GM19035 (cell line): ENCODE results near the gene IBA57.

Experiments used
- ATAC-seq: cut with Tn5 transposase; IDR thresholded peaks from one replicate; pipeline ENCODE4 v1.9.1; 2021; ENCODE audit not compliant: unreplicated experiment

The IBA57 gene

DNA sequence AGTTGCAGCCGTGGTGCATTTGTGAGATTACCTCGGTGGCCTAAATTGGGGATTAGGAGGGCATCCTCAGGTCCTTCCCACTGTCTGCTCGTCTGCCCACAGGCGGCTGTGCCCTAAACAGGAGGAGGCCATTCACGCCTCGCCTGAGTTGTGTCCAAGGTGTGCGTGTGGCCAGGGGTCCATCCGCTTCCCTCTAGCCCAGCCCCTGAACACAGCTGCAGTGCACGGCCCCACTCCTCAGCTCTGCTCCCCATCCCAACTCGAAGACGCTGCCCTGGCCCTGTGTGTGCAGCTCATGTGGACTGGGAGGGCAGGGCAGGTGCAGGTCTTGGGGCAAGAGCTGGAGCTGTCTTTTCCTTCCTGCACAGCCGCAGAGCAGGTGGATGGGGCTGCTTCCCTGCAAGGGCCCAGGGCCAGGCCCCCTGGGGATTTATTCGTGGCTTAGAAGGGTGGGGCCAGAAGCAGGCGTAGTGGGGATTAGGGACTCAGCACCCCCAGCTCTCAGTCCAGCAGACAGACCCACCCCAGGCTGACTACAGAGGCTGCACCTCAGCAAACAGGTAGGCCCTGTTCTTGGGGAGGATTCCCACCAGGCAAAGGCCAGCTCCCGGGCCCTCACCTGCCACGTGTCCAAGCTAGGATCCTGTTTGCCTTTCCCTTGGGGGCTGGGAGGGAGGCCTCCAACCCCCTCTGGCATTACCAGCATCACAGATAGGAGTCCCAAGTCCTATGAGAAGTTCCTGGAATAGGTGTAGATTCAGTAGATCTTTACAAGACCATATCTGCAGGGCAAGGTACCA, 21.2 kb upstream of the IBA57 start:
- no peak for ATAC-seq

DNA sequence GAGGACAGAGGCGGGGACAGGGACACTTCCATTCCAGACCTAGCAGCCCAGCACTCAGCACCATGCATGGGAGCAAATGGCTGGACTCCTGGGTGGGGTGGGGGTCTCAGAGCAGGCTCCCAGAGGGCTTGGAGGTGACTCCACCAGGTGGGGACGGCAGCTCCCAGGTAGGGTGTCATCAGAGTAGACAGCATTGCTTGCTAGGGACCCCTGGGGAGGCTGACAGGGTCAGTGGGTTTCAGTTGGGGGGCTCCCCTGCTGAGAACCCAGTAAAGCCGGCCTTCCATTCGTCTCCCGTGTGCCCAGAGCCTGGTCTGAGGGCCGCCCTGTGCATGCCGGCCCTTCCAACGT, 20.6 kb upstream of the IBA57 start:
- no peak for ATAC-seq

DNA sequence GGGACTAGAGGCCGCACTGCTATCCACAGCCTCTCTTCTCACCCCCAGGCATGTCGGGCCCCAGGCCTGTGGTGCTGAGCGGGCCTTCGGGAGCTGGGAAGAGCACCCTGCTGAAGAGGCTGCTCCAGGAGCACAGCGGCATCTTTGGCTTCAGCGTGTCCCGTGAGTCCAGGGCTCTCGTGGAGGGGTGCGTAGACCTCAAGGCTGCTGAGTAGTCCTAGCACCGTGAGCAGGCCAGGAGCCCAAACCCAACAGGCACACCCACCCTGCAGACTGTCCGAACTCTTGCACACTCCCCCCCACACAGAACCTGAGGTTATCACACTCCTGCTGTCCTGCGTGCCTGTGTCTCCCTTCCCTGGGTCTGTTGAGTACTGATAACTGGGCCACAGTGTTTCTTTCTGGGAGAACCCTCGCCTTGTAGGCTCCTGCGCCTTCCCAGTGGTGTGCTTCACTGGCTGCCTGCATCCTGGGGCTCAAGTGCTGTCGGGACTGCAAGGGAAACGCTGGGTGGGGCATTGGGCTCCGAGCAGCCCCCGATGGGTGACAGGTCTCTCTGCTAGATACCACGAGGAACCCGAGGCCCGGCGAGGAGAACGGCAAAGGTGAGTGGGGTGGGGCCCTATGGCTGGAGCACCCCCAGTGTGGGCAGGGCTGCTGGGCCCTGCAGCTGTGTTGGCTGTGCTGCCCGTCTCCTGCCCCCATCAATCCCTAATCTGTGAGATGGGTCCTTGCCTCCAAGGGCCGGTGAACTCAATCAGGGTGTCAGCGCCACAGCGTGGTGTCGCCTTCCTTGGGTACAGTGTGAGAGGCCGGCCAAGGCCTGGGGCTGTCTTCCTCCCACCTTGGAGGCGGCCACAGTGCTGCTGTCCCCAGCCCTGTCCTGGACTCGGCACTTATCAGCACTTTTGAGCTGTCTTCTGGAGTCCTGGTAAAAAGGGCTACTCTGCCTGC, 19.9 kb upstream of the IBA57 start:
- ATAC-seq: no peak

DNA sequence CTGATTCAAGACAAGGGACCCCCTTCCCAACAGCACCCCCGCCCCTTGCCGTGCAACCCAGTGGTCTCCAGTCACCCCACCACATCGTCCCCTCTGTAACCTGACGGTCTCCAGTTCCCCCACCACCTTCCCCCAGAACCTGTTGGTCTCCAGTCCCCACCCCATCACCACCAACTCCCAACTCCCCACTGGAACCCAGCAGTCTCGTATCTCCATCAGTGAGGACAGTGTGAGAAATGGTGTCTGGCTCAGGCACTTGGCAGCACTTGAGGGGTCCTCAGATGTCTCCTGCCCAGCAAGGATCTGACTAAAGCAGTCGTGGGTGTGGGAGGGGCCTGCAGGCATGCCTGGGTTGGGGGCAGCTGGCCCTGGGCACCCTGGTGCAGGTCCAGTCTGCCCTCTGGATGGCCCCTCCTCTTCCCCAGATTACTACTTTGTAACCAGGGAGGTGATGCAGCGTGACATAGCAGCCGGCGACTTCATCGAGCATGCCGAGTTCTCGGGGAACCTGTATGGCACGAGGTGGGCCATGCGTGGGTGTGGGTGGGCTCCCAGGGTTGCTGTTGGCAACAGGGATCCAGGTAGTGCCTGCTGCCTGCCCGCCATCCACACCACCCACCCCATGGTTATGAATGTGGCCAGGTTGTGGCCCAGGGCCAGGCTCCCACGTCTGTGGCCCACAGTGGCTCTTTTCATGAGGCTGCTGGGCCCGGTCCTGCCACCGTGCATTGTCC, 19.0 kb upstream of the IBA57 start:
- no peak for ATAC-seq

DNA sequence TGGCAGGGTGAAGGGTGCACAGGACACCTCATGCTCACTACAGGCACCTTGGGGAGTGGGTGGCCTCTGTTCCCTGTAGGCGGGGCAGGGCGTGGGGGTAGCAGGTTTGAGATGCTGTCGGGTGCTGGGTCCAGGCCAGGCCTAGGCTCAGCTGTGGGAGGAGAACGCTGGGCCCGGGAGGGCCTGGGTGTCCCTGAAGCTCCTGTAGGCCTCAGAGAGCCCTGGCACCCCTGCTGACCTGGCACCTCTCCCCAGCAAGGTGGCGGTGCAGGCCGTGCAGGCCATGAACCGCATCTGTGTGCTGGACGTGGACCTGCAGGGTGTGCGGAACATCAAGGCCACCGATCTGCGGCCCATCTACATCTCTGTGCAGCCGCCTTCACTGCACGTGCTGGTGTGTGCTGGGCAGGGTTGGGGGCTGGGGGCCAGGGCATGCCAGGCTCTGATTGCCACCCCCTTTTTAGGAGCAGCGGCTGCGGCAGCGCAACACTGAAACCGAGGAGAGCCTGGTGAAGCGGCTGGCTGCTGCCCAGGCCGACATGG, 18.4 kb upstream of the IBA57 start:
- ATAC-seq: no peak

DNA sequence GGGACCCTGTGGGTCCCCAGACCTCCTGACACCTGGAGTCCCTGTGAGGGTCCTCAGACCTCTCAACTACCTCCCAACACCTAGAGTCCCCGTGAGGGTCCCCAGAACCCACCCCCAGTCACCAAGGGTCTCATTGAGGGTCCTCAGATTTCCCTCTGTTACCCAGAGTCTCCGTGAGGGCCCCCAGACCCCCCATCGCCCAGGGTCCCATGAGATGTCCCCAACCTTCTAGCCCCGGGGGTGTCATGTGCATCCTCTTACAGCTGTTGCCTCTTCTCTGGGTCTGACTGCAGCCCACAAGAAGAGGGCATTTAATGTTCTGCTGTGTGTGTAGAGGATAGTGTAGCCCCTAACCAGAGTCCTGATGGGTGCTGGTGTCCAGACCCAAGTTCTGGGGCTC, 17.8 kb upstream of the IBA57 start:
- no peak for ATAC-seq

DNA sequence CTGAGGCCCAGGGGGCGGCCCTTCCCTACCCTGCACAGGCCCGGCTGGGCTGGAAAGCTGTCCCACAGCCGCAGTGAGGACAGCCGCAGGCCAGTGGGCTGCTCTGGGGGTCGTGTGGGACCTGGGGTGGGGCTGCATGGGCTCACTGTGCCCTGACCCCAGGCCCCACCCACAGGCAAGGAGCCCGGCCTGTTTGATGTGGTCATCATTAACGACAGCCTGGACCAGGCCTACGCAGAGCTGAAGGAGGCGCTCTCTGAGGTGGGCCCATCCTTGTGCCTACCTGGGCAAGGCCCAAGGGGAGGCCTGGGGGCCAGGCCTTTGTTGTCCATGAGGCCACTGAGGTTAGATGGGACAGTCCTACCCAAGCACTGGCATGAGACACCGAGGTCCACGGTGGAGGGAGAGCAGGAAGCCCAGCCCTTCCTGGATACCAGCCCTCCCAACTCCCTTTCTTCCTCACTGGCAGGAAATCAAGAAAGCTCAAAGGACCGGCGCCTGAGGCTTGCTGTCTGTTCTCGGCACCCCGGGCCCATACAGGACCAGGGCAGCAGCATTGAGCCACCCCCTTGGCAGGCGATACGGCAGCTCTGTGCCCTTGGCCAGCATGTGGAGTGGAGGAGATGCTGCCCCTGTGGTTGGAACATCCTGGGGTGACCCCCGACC, 17.3 kb upstream of the IBA57 start:
- ATAC-seq: no peak

DNA sequence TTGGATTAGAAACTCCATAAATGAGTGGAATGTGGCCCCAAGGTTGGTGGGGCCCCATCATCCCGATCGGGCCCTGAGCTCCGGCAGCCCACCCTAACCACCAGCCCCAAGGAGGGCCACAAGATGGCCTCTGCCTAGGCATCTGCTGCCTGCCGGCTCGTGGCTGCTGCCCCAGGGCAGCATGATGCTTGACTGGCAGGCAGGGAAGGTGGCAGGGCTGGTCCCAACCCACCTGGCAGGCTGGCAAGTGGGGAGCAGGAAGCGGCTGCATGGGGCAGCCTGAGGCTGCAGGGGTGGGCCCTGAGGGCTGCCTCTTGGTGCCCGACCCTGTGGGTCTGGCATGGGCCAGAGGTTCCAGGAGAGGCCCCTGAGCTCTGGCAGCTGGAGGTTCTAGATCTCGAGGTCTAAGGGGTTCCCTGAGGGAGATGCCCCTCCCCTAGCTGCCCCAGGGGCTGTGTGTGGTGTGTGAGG, 16.6 kb upstream of the IBA57 start:
- no peak for ATAC-seq

DNA sequence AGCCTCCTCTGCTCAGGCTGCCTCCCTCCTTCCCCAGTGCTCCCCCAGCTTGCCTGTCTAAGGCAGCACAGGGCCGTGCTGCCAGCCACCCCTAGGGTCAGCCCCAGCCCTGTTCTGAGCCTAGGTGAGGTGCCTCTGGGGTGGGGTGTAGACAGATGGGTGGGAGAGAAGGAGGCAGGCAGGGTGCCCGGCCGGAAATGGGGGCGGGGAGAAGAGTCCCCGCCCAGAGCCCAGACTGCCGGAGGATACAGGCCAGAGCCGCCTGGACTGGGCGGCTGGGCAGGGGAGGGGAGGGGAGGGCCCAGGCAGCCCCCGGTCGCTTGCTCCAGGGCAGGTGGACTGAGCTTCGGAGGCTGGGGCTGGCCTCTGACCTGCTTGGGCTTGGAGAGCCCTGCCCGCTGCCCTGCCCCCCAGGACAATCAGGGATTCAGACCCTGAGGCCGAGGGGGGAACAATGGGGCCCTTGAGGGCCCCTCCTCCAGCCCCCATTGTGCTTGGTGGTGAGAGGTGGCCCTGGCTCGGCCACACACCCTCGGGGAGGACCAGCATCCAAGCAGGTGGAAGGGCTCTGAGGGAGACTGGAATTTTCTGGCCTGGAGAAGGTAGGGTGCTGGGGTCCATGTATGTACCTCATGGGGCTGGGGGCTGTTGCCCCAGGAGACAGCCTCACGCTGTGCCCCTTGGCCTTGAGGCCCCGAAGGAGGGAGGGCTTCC, 16.0 kb upstream of the IBA57 start, which contains the start of gene GJC2:
TSS of gene GJC2 (plus strand) at position 525 of the 714 bp plus-strand sequence. CDS start 7,829 bp downstream, outside the sequence.
- ATAC-seq: no peak

DNA sequence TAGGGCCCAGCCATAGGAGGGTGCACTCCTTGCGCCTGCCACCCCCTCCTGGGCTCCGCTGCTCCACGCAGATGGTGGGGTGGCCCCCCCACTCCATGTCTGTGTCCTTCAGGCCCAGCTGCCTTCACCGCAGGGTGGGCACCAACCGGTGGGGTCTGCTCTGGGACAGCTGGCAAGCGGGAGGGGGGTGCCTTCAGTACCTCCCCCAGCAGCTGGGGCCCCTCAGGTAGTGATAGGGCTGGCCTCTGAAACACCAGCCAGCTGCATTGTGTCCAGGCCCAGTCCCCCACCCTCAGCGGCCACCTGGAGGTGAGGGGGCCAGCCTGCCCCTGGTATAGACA, 15.5 kb upstream of the IBA57 start:
- no peak for ATAC-seq

DNA sequence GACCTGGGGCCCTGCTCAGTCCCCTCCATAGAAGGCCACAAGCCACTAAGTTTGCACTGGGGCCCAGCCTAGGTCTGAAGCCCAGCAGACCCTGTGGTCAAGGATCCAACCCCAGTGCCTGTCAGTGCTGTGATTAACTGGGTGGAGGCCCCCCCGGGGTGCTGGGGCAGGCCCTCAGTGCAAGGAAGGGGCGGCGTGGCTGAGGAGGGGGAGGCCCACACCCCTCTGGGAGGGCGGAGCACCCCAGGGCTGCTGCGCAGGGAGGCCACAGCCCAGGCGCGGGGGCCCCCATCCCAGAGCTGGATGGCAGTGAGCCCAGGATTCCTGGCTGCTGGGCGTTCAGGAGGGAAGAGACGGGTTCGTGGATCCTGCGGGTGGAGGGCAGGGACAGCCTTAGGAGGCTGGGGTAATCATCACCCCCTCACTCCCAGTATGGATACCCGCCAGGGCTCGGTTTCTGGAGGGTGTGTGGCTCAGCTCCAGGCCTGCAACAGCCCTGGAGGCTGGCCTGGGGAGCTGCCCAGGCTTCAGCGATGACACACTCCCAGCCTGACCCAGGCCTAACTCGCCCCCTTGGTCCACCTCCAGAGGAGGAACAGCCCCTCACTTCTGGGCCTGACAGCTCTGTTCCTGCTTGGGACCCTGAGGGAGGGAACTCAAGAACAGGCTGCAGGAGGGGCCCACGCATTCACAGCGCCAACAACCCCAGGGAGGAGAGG, 15.0 kb upstream of the IBA57 start:
- ATAC-seq: no peak

DNA sequence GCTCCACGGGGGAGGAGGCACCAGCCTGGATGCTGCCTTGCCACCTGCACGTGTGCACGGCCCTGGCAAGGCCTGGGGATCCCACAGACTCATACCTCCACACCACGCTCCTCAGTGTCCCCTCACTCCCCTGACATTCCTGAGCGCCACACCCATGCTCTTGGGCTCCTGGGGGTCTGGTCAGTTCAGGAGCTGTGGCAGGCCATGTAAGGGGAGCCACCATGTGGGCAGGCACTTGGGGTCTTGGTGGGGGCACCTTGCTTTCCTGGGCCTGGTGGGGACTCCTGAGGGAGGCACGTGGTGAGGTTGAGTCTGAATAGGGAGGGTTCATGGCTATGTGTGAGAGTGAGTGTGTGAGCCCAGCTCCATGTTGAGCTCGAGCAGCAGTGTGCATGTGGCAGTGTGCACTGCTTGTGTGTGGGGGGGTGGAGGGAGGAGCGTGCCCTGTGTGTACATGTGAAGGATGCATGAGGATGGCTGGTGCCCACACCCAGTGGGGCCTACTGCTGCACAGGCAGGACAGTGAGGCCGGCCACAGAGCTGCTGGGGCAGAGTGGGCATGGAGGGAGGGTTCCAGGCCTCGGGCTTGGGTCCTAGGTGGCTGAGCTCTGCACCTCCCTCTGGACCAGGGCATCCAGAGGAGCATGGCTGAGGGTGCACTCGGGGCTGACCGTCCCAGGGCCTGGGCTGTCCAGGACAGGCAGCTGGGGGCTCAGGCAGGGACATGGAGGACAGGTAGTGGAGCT, 14.3 kb upstream of the IBA57 start:
- no peak for ATAC-seq

DNA sequence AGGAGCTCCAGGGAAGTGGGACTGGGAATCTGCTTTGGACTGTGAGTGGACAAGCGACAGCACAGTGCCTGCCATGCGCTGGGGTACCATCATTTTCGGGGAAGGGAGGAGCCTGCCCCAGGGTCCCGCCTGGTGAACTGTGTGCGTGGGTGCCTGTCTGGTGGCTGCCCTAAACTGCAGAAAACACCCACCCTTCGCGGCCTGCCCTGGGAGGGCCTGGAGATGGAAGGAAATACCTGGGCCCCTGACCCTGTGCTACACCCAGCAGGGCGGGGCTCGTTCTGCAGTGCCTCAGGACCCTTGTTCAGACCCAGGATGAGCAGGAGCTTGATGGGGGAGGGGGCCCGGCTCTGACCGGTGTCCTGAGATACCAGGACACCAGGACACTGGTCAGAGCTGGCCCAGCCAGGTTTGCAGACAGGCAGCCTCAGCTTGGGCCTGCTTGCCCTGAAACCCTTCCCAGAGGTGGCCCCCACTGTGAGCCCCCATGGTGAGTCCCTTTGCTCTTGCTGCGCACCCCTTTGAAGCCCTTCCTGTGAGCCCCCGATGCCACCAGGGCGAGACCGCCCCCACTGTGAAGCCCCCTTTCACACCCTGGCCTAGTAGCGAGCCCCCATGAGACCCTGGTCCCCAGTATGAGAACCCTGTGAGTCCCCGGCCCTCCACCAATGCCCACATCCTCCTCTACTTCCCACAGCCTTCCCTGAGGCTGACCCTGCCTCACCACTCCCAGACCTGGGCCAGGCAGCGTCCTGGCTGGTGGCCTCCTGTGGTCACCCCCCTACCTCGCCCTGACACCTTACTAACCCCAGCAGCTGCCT, 13.3 kb upstream of the IBA57 start:
- ATAC-seq: no peak

DNA sequence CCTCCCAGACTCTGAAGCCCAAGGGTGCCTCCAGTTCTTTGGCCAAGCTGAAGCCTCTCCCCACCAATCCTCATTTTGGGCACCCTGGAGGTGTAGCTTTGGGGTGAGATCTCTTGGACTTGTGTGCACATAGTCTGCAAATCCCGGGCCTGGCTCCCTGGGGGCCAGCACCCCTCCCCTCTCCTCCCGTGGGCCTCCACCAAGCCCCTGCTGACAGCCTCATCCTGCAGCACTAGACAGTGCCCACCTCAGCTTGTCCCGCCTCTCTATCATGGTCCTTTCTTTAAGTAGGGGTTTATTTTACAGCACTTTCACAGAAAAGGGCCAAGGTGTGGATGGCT, 12.7 kb upstream of the IBA57 start:
- ATAC-seq: no peak

DNA sequence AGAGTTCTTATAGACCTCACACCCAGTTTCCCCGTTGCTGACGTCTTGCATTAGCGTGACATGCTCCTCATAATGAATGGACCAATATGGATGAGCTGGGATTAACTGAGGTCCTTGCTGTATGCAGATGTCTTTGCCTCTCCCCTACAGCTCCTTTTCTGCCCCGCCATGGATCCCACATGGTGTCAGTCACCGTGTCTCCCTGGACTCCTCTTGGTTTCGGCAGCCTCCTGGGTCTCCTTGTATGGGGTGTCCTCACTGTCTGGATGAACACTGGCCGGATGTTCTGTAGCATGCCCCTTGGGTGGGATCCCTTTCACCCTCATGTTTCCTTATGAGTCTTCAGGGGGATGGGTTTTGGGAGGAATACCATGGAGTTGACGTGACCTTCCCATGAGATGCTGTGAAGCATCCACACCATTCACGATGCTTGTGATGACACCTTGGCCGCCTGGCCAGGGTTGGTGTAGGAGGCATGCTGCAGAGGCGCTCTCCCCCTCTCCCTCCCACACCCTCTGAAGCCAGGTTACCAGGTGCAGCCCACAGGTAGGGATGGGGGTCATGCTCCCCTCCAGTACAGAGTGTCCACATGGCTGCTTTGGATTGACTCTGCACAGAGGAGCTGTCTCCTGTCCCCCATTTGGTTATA, 11.5 kb upstream of the IBA57 start:
- no peak for ATAC-seq

DNA sequence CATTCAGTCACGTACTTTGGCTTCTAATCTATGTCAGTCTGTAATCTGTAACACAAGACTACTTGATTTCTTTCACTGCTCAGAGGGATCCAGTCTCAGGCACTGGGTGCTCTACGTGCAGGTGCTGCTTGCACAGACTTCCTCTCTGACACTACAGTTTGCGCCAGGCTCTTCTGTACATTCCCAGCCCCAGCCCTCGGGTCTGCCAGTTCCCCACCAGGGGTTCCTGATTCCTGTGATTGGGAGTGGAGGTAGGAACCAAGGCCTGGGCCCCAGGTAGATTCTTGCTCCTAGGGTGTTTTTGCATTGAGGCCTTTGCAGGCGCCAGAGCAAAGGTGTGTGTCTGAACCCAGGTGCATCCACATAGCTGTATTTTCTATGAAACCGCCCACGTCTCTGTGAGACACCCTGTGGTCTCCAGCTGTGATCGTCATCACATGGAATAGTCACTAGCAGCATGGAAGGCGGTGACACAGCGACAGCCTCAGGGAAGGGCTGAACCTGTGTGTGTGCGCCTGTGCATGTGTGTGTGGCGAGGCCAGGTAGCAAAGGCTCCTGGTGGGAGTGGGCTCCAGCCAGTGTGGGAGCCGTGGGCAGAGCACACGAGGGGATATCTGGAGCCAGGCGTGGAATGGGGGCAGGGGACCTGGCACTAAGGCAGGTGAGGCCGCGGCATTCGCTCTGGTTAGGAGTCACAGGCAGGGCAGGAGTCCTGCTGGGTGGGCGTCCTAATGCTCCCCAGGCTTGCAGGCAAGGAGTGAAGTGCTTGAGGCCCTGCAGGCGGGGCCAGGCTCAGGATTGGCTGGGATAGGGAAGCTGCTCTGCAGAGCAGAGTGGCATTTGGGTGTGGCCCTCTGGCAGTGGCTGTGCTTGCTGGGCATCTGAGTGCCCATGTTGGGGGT, 10.7 kb upstream of the IBA57 start:
- no peak for ATAC-seq
